Esophagus muscularis mucosa (tissue), 3 donors: ENCODE data around the gene SMIM31.

Experiments used
- POLR2A ChIP-seq: fragments of 450-650 bp; IDR thresholded peaks from one replicate; pipeline ENCODE4 v1.6.1; 2017; ENCODE audit warnings: antibody characterized with exemption, moderate library complexity, mild to moderate bottlenecking, low read depth
- POLR2AphosphoS5 ChIP-seq, 2 donors: sonication (generic); formaldehyde crosslinking; IDR thresholded peaks; one replicate each; pipeline ENCODE4 v1.6.1; 2017; ENCODE audit warnings: antibody characterized with exemption in 2 of 2
- TF ChIP-seq, protein P1 (sequence below), 3 experiments: fragments of 200-600 bp in 2 of 3; fragments of 450-650 bp in 1 of 3; sonication (generic) in 2 of 3; IDR thresholded peaks; one replicate each; pipeline ENCODE4 v1.5.1; 2017 to 2019; ENCODE audit warnings: antibody characterized with exemption in 3 of 3, mild to moderate bottlenecking in 2 of 3, moderate library complexity in 1 of 3

DNA sequence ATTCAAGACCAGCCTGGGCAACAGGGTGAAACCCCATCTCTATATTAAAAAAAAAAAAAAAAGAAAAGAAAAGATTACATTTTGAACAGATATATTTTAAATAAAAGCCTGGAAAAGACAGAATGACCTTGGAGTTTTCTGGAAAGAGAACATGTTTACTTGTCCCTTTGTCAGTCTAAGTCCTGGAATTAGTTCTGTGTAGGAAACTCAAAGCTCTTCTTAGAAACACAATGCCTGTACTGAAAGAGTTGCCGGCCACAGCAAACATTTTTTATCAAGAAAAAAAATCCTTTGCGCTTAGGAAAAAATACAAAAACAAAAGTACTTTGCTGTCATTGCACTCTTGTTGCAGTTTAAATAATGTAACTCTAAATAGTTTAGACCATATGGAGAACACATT lies 59.6 kb downstream of the SMIM31 start:
- TF ChIP-seq, protein P1, sequence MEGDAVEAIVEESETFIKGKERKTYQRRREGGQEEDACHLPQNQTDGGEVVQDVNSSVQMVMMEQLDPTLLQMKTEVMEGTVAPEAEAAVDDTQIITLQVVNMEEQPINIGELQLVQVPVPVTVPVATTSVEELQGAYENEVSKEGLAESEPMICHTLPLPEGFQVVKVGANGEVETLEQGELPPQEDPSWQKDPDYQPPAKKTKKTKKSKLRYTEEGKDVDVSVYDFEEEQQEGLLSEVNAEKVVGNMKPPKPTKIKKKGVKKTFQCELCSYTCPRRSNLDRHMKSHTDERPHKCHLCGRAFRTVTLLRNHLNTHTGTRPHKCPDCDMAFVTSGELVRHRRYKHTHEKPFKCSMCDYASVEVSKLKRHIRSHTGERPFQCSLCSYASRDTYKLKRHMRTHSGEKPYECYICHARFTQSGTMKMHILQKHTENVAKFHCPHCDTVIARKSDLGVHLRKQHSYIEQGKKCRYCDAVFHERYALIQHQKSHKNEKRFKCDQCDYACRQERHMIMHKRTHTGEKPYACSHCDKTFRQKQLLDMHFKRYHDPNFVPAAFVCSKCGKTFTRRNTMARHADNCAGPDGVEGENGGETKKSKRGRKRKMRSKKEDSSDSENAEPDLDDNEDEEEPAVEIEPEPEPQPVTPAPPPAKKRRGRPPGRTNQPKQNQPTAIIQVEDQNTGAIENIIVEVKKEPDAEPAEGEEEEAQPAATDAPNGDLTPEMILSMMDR (IDR thresholded peaks at IDR 0.05) = no peak
- TF ChIP-seq POLR2AphosphoS5 (IDR thresholded peaks at IDR 0.05) (no peak), POLR2A (no peak)
